GM13976 (cell line): ENCODE measurements around the gene RNH1.

Experiments used
- DNase-seq: peaks from one replicate; pipeline ENCODE4 v3.0.0; 2012; ENCODE audit warnings: low spot score
- CTCF ChIP-seq: IDR thresholded peaks from 2 replicates; pipeline ENCODE4 v1.5.1; 2012; ENCODE audit warnings: borderline replicate concordance, mild to moderate bottlenecking; ENCODE audit not compliant: insufficient read depth; ENCODE audit errors: extremely low read depth, missing control alignments, control extremely low read depth
- in situ Hi-C: fragments of 300-500 bp; cut with MboI; formaldehyde crosslinking; loops from one replicate; pipeline ENCODE4 v1.12.0; 2022; ENCODE audit warnings: low sequenced_read_pairs, mixed read lengths, inconsistent platforms; ENCODE audit not compliant: unreplicated experiment

The RNH1 gene

GRCh38 chr11:534396-535209, 27.6 kb upstream of the RNH1 start:
- TF ChIP-seq CTCF = no peak
- in situ Hi-C loops = no loop called here
- DNase-seq = no peak

GRCh38 chr11:533586-534395, 26.7 kb upstream of the RNH1 start:
- in situ Hi-C loops = no loop called here
- no peak for DNase-seq
- no peak for TF ChIP-seq CTCF

GRCh38 chr11:532986-533585, 26.0 kb upstream of the RNH1 start:
- DNase-seq = no peak
- in situ Hi-C loops = no loop called here
- TF ChIP-seq CTCF = no peak

- in situ Hi-C loops = no loop called here
- TF ChIP-seq CTCF = no peak
- no peak for DNase-seq
Measured at GRCh38 chr11:532527-532985, 25.5 kb upstream of the RNH1 start.

- no peak for TF ChIP-seq CTCF
- in situ Hi-C loops = no loop called here
- DNase-seq = no peak
Measured at GRCh38 chr11:531919-532526, 25.0 kb upstream of the RNH1 start.
